K562 (cell line): Measurements from ENCODE around the gene DOCK3. TPM values are rescaled to one million over a fixed set of nuclear protein-coding genes. Genes with fewer than 3 reads are reported as not detected.

Experiments
- ATF4 ChIP-seq: fragments of 450-650 bp; formaldehyde crosslinking; IDR thresholded peaks from 2 replicates; pipeline ENCODE4 v1.4.0; 2022; ENCODE audit warnings: mild to moderate bottlenecking, moderate library complexity
- CTBP1 ChIP-seq: fragments of 450-650 bp; IDR thresholded peaks from 2 replicates; pipeline ENCODE4 v1.6.1; 2016; ENCODE audit warnings: borderline replicate concordance
- CXXC5 ChIP-seq: fragments of 250-450 bp; sonication (Bioruptor Pico); IDR thresholded peaks from 2 replicates; pipeline ENCODE4 v1.8.0; 2022; ENCODE audit warnings: inconsistent platforms, mild to moderate bottlenecking, moderate library complexity
- FOSL1 ChIP-seq: fragments of 200-800 bp; sonication (Bioruptor generic); conservative IDR thresholded peaks from 2 replicates; pipeline ENCODE4 v1.6.1; 2016; ENCODE audit warnings: missing genetic modification characterization, missing compliant biosample characterization
- HMGN3 ChIP-seq: IDR thresholded peaks from 2 replicates; pipeline ENCODE4 v1.6.1; 2011; ENCODE audit warnings: borderline replicate concordance, low read depth, mild to moderate bottlenecking, mixed read lengths, low read length; ENCODE audit not compliant: insufficient read length; ENCODE audit errors: extremely low read depth
- MCM5 ChIP-seq: fragments of 450-650 bp; IDR thresholded peaks from 2 replicates; pipeline ENCODE4 v1.6.1; 2016; ENCODE audit warnings: low read depth
- MEF2D ChIP-seq: conservative IDR thresholded peaks from 2 replicates; pipeline ENCODE4 v1.6.1; 2016; ENCODE audit warnings: low read depth, missing genetic modification characterization, missing compliant biosample characterization
- POLR2H ChIP-seq: IDR thresholded peaks from 2 replicates; pipeline ENCODE4 v1.6.1; 2016; ENCODE audit warnings: missing genetic modification characterization, low read depth, mild to moderate bottlenecking, control low read depth, missing compliant biosample characterization, moderate library complexity
- RNF2 ChIP-seq: sonication (generic); IDR thresholded peaks from 2 replicates; pipeline ENCODE4 v1.6.1; 2016
- SIN3B ChIP-seq: fragments of 450-650 bp; IDR thresholded peaks from 2 replicates; pipeline ENCODE4 v1.6.1; 2017; ENCODE audit warnings: low read depth, mild to moderate bottlenecking, moderate library complexity
- SMARCE1 ChIP-seq: fragments of 450-650 bp; IDR thresholded peaks from 2 replicates; pipeline ENCODE4 v1.7.1; 2016; ENCODE audit warnings: mild to moderate bottlenecking
- USF2 ChIP-seq: sonication (generic); formaldehyde crosslinking; IDR thresholded peaks from 2 replicates; pipeline ENCODE4 v1.5.0; 2020; ENCODE audit warnings: missing genetic modification reagents
- YBX1 ChIP-seq: fragments of 450-650 bp; IDR thresholded peaks from 2 replicates; pipeline ENCODE4 v1.7.1; 2016; ENCODE audit warnings: mild to moderate bottlenecking
- ZNF384 ChIP-seq: IDR thresholded peaks from 2 replicates; pipeline ENCODE4 v1.6.1; 2012; ENCODE audit warnings: low read depth, low read length, improper control_type of control experiment
- polyA plus RNA-seq, 8 experiments: library from polyadenylated mRNA; depleted of rRNA in 4 of 8; stranded (reverse) in 5 of 8; unstranded in 3 of 8; fragments of >200 nt; fragmentation: Nextera tagmentation in 2 of 8; fragmentation: Illumina TruSeq in 1 of 8; extraction: Ambion mirVana in 2 of 8; extraction: Trizol in 1 of 8; gene quantifications; 2 replicates each; pipeline versions ENCODE4 v1.2.1 to v1.2.3, GENCODE V29; 2011 to 2014; ENCODE audit warnings: inconsistent platforms in 1 of 8, missing spikeins in 1 of 8
- total RNA-seq, 7 experiments: library from RNA; depleted of rRNA in 6 of 7; stranded (reverse); fragments of >200 nt in 6 of 7; fragmentation: Illumina TruSeq in 2 of 7; extraction: Trizol in 2 of 7; gene quantifications; 2 replicates each; pipeline versions ENCODE4 v1.2.1 to v1.2.3, GENCODE V29; 2011 to 2021; ENCODE audit warnings: low replicate concordance in 1 of 7
- TF ChIP-seq, protein P1 (sequence below), 3 experiments: fragments of 200-800 bp in 1 of 3; fragments of 250-450 bp in 1 of 3; fragments of 450-650 bp in 1 of 3; sonication (Bioruptor Pico) in 1 of 3; sonication (Bioruptor generic) in 1 of 3; formaldehyde crosslinking in 1 of 3; IDR thresholded peaks; 2 replicates each; pipeline versions ENCODE4 v1.6.1 to v1.8.0; 2016 to 2022; ENCODE audit warnings: mild to moderate bottlenecking in 2 of 3, missing genetic modification characterization in 2 of 3, missing compliant biosample characterization in 1 of 3, moderate library complexity in 1 of 3
- TF ChIP-seq, protein P2 (sequence below), 2 experiments: fragments of 450-650 bp; conservative IDR thresholded peaks; 2 replicates each; pipeline ENCODE4 v1.6.1; 2017; ENCODE audit warnings: mild to moderate bottlenecking in 2 of 2, moderate library complexity in 2 of 2

The DOCK3 gene
- total and polyA plus RNA-seq, 9 of the 15 experiments (the other 6 are each of a cell fraction or from before 2014, with no cell fraction given): under 0.01 to 0.03 (median 0.01) TPM; not detected in 4

GRCh38 chr3:51391075-51391565, 716.4 kb downstream of the DOCK3 start, which contains the start of gene RBM15B (continued):
- TF ChIP-seq, protein P1, sequence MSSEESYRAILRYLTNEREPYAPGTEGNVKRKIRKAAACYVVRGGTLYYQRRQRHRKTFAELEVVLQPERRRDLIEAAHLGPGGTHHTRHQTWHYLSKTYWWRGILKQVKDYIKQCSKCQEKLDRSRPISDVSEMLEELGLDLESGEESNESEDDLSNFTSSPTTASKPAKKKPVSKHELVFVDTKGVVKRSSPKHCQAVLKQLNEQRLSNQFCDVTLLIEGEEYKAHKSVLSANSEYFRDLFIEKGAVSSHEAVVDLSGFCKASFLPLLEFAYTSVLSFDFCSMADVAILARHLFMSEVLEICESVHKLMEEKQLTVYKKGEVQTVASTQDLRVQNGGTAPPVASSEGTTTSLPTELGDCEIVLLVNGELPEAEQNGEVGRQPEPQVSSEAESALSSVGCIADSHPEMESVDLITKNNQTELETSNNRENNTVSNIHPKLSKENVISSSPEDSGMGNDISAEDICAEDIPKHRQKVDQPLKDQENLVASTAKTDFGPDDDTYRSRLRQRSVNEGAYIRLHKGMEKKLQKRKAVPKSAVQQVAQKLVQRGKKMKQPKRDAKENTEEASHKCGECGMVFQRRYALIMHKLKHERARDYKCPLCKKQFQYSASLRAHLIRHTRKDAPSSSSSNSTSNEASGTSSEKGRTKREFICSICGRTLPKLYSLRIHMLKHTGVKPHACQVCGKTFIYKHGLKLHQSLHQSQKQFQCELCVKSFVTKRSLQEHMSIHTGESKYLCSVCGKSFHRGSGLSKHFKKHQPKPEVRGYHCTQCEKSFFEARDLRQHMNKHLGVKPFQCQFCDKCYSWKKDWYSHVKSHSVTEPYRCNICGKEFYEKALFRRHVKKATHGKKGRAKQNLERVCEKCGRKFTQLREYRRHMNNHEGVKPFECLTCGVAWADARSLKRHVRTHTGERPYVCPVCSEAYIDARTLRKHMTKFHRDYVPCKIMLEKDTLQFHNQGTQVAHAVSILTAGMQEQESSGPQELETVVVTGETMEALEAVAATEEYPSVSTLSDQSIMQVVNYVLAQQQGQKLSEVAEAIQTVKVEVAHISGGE (CRISPR knock-in tag; IDR thresholded peaks at IDR 0.05): no peak
- TF ChIP-seq RNF2 (peak; percentile 31; the same call in 1 of the 2 replicates), USF2 (CRISPR knock-in tag) (peak; percentile 94), SIN3B (peak; percentile 72; the same call in 1 of the 2 replicates), POLR2H (tag) (peak; percentile 57; the same call in 1 of the 2 replicates), HMGN3 (peak; percentile 78), ATF4 (CRISPR knock-in tag) (no peak), MCM5 (no peak), MEF2D (tag) (no peak), CXXC5 (CRISPR knock-in tag) (peak; percentile 88), CTBP1 (peak; percentile 54; the same call in 1 of the 2 replicates), FOSL1 (tag) (peak; percentile 25; the same call in 1 of the 2 replicates), YBX1 (no peak), SMARCE1 (no peak), ZNF384 (peak; percentile 50)
- TF ChIP-seq, protein P2, sequence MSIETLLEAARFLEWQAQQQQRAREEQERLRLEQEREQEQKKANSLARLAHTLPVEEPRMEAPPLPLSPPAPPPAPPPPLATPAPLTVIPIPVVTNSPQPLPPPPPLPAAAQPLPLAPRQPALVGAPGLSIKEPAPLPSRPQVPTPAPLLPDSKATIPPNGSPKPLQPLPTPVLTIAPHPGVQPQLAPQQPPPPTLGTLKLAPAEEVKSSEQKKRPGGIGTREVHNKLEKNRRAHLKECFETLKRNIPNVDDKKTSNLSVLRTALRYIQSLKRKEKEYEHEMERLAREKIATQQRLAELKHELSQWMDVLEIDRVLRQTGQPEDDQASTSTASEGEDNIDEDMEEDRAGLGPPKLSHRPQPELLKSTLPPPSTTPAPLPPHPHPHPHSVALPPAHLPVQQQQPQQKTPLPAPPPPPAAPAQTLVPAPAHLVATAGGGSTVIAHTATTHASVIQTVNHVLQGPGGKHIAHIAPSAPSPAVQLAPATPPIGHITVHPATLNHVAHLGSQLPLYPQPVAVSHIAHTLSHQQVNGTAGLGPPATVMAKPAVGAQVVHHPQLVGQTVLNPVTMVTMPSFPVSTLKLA (conservative IDR thresholded peaks at IDR 0.05): peak; percentile 51 to 85
